GM18909 (cell line): Measurements from ENCODE around the gene CEP68.
A peak's percentile ranks its signal among the peaks of the same experiment; 100 is the strongest.
"Not testable (repeated sequence)": the region's sequence is repeated elsewhere in the genome, so short reads cannot be mapped to it uniquely, and the experiment has no call there.

Experiments used
- ATAC-seq: cut with Tn5 transposase; IDR thresholded peaks from one replicate; pipeline ENCODE4 v1.9.1; 2021; ENCODE audit warnings: mild to moderate bottlenecking; ENCODE audit not compliant: unreplicated experiment, poor library complexity

CEP68 gene

GRCh38 chr2:65122313-65122712 is 66.1 kb downstream of the CEP68 start:
- no peak for ATAC-seq

GRCh38 chr2:65125457-65125856 is 69.2 kb downstream of the CEP68 start:
- not testable (repeated sequence) for ATAC-seq

GRCh38 chr2:65128297-65129190 is 72.3 kb downstream of the CEP68 start:
- ATAC-seq = no peak

- peak; percentile 5 for ATAC-seq
Measured at GRCh38 chr2:65129286-65129825, 73.1 kb downstream of the CEP68 start.

- ATAC-seq = peak; percentile 97
Measured at GRCh38 chr2:65129826-65130663, 73.8 kb downstream of the CEP68 start, which contains the start of gene RAB1A. Gene RAB1A (minus strand): TSS chr2:65130106. CDS start chr2:65129915, 191 bp downstream.

GRCh38 chr2:65130664-65131175 is 74.5 kb downstream of the CEP68 start:
- peak; percentile 27 for ATAC-seq

- ATAC-seq = not testable (repeated sequence)
Measured at GRCh38 chr2:65132930-65133329, 76.7 kb downstream of the CEP68 start.

GRCh38 chr2:65133626-65134025 is 77.4 kb downstream of the CEP68 start:
- ATAC-seq = no peak

GRCh38 chr2:65134158-65134557 is 77.9 kb downstream of the CEP68 start:
- ATAC-seq = no peak

GRCh38 chr2:65136253-65136652 is 80.0 kb downstream of the CEP68 start:
- ATAC-seq = no peak
